Liver (tissue), 3 donors: ENCODE data around the gene DOCK8.

Experiments
- ATF3 ChIP-seq: IDR thresholded peaks from 2 replicates; pipeline ENCODE4 v1.6.1; 2016; ENCODE audit warnings: antibody characterized with exemption
- CTCF ChIP-seq: fragments of 150-350 bp; IDR thresholded peaks from 2 replicates; pipeline ENCODE4 v1.5.1; 2017; ENCODE audit warnings: improper control_type of control experiment, low read depth, low read length; ENCODE audit not compliant: missing input control
- GABPA ChIP-seq, 2 donors: IDR thresholded peaks in 1 of 2; conservative IDR thresholded peaks in 1 of 2; 2 replicates each; pipeline ENCODE4 v1.6.1; 2016; ENCODE audit warnings: antibody characterized with exemption in 2 of 2, mild to moderate bottlenecking in 1 of 2, moderate library complexity in 1 of 2
- HNF4G ChIP-seq: IDR thresholded peaks from 2 replicates; pipeline ENCODE4 v1.6.1; 2016; ENCODE audit warnings: antibody characterized with exemption
- MAX ChIP-seq: IDR thresholded peaks from 2 replicates; pipeline ENCODE4 v1.6.1; 2016; ENCODE audit warnings: antibody characterized with exemption
- NR2F2 ChIP-seq: IDR thresholded peaks from 2 replicates; pipeline ENCODE4 v1.6.1; 2016; ENCODE audit warnings: antibody characterized with exemption
- RAD21 ChIP-seq, 2 donors: IDR thresholded peaks; 2 replicates each; pipeline ENCODE4 v1.6.1; 2016; ENCODE audit warnings: antibody characterized with exemption in 2 of 2, mild to moderate bottlenecking in 2 of 2
- REST ChIP-seq: IDR thresholded peaks from 2 replicates; pipeline ENCODE4 v1.6.1; 2016; ENCODE audit warnings: antibody characterized with exemption, mild to moderate bottlenecking
- TAF1 ChIP-seq: conservative IDR thresholded peaks from 2 replicates; pipeline ENCODE4 v1.6.1; 2016; ENCODE audit warnings: antibody characterized with exemption, mild to moderate bottlenecking
- YY1 ChIP-seq: IDR thresholded peaks from 2 replicates; pipeline ENCODE4 v1.6.1; 2016; ENCODE audit warnings: antibody characterized with exemption, mild to moderate bottlenecking
- ZBTB33 ChIP-seq: IDR thresholded peaks from 2 replicates; pipeline ENCODE4 v1.6.1; 2016; ENCODE audit warnings: antibody characterized with exemption
- donor health status: healthy.
- donor health status: healthy.

- no peak for TF ChIP-seq CTCF
- no peak for TF ChIP-seq RAD21 (IDR thresholded peaks at IDR 0.05)
- no peak for TF ChIP-seq YY1
- no peak for TF ChIP-seq ATF3
- TF ChIP-seq TAF1, result no peak
- no peak for TF ChIP-seq ZBTB33
- no peak for TF ChIP-seq MAX
- TF ChIP-seq NR2F2, result no peak
- no peak for TF ChIP-seq REST
- TF ChIP-seq GABPA (IDR thresholded peaks at IDR 0.05 in 1 of 2, conservative IDR thresholded peaks at IDR 0.05 in 1 of 2), result no peak
- TF ChIP-seq HNF4G, result no peak
Observed at GRCh38 chr9:503326-503725, 288.7 kb downstream of the DOCK8 start.
